AG09319 (cell line): ENCODE results near the gene TULP4.
A peak's percentile ranks its signal among the peaks of the same experiment; 100 is the strongest.
"Not testable (repeated sequence)": the region's sequence is repeated elsewhere in the genome, so short reads cannot be mapped to it uniquely, and the experiment has no call there.

Experiments
- DNase-seq: peaks from one replicate; pipeline ENCODE4 v3.0.0-alpha.2; 2010; ENCODE audit warnings: low read depth; ENCODE audit errors: extremely low read depth
- TF ChIP-seq, protein P1 (sequence below): IDR thresholded peaks from 2 replicates; pipeline ENCODE4 v1.5.1; 2011; ENCODE audit warnings: low read depth, mild to moderate bottlenecking, inconsistent platforms, low read length, moderate library complexity

TULP4 gene

DNA sequence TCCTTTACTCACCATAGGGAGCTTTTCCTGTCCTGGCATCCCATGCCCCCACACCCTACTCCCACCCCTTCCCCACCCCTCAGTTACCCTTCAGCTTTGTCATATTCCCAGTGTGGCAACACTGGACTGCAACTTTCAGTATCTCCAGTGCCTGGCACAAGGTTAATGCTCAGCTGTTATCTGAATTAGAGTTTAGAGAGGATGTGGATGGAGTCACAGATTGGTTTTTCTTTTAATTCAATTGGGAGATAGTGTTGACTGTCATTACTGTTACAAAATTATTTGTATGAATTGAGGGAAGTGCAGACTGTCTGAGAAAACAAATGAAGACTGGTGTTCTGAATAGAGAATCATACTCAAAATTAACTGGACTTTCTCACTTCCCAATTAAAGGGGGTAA, 89.9 kb downstream of the TULP4 start:
- TF ChIP-seq, protein P1, sequence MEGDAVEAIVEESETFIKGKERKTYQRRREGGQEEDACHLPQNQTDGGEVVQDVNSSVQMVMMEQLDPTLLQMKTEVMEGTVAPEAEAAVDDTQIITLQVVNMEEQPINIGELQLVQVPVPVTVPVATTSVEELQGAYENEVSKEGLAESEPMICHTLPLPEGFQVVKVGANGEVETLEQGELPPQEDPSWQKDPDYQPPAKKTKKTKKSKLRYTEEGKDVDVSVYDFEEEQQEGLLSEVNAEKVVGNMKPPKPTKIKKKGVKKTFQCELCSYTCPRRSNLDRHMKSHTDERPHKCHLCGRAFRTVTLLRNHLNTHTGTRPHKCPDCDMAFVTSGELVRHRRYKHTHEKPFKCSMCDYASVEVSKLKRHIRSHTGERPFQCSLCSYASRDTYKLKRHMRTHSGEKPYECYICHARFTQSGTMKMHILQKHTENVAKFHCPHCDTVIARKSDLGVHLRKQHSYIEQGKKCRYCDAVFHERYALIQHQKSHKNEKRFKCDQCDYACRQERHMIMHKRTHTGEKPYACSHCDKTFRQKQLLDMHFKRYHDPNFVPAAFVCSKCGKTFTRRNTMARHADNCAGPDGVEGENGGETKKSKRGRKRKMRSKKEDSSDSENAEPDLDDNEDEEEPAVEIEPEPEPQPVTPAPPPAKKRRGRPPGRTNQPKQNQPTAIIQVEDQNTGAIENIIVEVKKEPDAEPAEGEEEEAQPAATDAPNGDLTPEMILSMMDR = no peak
- no peak for DNase-seq

GRCh38 chr6:158405321-158405831, 93.1 kb downstream of the TULP4 start:
- DNase-seq = not testable (repeated sequence)

- DNase-seq = no peak
- TF ChIP-seq, protein P1 = no peak
Observed at GRCh38 chr6:158405933-158406332, 93.7 kb downstream of the TULP4 start.

GRCh38 chr6:158406736-158407135, 94.5 kb downstream of the TULP4 start:
- TF ChIP-seq, protein P1 = no peak
- DNase-seq = no peak

DNA sequence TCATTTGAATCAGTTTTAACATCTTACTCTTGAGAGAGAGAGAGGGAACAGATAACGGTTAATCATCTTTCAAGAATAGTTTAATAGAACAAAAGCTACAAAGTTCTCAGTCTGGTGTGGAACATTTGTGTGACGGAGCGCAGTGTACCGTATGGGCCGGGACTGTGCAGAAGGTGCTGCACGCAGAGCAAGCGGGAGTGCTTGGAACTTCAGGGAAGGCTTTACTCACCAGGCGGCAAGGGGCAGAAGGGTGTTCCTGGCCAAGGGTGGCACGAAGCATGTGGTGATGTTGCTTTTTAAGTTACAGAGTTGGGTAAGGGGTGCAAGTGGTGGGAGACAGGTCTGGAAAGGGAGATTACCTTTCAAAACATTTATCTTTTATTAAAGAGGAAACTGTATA, 95.7 kb downstream of the TULP4 start:
- DNase-seq = no peak
- TF ChIP-seq, protein P1 = no peak

- TF ChIP-seq, protein P1 = no peak
- peak; percentile 66 for DNase-seq
Observed at GRCh38 chr6:158408552-158409130, 96.4 kb downstream of the TULP4 start.

GRCh38 chr6:158409451-158409850, 97.2 kb downstream of the TULP4 start:
- DNase-seq = no peak
- TF ChIP-seq, protein P1 = no peak

DNA sequence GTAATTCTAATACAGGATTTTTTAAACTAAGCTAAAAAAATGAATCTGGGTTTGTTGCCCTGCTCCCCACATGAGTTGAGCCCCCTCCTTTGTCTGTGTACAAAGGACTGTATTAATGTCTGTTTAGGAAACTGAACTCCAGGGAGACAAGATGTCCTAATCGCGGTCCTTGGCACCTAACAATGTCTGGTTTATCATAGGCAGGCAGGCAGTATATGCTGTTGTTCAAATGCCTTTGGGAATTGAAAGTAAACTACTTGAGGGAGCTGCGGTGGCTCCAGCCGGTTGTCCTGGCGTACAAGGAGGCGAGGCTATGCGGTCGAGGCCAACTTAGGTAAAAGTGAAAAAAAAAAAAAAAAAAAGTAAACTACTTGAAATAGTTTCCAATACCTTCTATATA, 98.5 kb downstream of the TULP4 start:
- DNase-seq = no peak
- TF ChIP-seq, protein P1 = no peak
